Measurements from ENCODE around the gene BANP.
"Not testable (repeated sequence)": the region's sequence is repeated elsewhere in the genome, so short reads cannot be mapped to it uniquely, and the experiment has no call there.

Gene BANP

DNA sequence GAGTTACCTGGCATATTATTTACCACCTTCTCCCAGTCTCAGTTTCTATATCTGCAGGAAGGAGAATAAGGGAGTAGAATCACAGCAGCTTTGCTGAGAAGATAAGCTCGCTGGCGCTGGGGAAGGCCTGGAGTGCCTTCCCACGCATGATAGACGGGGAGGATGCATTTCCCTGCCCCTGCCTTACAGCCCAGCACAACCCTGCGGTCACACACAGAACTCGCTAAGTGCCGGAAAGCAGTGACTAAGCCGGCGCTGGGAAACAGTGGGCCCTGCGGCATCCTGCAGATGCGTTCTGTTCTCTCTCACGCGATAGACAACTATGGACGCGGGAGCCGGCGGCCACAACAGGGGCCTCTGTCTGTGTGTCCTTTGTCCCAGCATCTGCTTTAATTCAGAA lies 19.7 kb upstream of the BANP start:
- H3K4me3 ChIP-seq (ENCODE audit: low read length) = no peak overlapping the region
- DNase-seq (ENCODE audit: low read depth) = no peak
- TF ChIP-seq, protein P1, sequence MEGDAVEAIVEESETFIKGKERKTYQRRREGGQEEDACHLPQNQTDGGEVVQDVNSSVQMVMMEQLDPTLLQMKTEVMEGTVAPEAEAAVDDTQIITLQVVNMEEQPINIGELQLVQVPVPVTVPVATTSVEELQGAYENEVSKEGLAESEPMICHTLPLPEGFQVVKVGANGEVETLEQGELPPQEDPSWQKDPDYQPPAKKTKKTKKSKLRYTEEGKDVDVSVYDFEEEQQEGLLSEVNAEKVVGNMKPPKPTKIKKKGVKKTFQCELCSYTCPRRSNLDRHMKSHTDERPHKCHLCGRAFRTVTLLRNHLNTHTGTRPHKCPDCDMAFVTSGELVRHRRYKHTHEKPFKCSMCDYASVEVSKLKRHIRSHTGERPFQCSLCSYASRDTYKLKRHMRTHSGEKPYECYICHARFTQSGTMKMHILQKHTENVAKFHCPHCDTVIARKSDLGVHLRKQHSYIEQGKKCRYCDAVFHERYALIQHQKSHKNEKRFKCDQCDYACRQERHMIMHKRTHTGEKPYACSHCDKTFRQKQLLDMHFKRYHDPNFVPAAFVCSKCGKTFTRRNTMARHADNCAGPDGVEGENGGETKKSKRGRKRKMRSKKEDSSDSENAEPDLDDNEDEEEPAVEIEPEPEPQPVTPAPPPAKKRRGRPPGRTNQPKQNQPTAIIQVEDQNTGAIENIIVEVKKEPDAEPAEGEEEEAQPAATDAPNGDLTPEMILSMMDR (IDR thresholded peaks at IDR 0.05; ENCODE audit: insufficient read depth, low read depth, low read length, missing control alignments) = no peak

DNA sequence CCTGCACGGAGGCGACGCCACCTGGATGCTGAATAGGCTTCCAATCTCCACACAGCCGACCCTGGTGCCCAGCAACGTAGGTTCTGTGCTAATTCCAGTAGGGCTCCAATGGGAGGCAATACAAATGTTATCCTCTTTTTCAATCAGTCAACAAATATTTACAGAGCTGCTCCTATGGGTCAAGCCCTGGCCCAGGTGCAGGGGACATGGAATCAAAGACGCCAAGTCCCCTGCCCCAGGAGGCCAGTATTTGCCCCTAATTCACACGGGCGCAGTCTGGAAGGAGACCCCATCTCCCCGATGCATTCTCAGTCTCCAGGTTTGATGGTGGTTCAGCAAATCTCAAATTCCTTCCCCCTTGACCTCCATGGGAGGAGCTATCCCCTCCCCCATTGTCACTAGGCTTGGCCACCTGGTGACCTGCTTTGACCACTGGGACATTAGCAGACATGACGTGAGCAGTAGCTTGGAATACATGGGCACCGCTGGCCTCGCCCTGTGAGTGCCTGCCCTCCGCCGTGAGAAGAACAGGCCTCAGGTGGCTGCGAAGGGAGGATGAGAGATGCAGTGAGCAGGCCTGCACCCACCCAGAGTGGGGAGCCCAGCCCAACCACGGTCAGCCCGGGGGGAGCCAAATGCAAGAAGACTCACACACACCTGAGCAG lies 18.6 kb upstream of the BANP start:
- not testable (repeated sequence) for DNase-seq (ENCODE audit: low read depth); H3K4me3 ChIP-seq (ENCODE audit: low read length)

DNA sequence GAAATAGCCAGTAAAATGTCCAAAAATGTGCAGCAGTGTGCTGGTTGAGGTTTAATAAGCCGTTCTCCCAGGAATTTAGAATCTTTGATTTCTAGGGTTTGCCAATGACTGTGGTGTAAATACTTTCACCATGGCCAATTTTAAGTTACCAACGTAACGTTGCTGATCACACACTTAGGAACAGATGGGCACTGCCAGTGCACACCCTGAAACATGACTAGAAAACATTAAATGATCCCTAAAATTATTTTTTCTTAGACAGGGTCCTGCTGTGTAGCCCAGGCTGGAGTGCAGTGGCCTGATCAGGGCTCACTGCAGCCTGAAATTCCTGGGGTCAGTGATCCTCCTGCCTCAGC lies 18.1 kb upstream of the BANP start:
- H3K4me3 ChIP-seq (ENCODE audit: low read length) = no peak overlapping the region
- TF ChIP-seq, protein P1 (IDR thresholded peaks at IDR 0.05; ENCODE audit: insufficient read depth, low read depth, low read length, missing control alignments) = no peak
- no peak for DNase-seq (ENCODE audit: low read depth)

DNA sequence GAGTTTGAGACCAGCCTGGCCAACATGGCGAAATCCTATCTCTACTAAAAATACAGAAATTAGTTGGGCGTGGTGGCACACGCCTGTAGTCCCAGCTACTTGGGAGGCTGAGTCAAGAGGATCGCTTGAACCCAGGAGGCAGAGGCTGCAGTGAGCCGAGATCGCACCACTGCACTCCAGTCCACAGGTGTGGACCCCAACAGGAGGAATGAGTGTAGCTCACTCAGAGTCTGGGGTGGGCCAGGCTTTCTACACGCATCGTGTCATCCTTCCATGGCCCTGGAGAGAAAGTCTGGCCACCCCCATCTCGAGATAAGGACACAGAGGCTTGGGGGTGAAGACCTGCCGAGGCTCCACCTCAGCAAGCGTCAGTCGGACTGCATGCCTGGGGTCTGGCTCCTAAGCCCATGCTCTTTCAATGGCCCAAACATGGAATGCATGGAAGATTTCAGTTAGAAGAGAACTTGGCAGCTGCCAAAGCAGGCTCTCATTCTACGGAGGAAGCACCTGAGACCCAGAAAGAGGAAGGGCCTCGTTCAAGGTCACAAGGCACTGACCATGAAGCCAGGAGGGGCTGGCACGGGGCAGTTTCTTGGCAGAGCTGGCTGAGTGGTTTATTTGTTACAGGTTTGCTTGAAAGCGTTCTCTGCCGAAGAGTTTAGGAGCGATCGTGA lies 16.3 kb upstream of the BANP start:
- H3K4me3 ChIP-seq (ENCODE audit: low read length); DNase-seq (ENCODE audit: low read depth): not testable (repeated sequence)

DNA sequence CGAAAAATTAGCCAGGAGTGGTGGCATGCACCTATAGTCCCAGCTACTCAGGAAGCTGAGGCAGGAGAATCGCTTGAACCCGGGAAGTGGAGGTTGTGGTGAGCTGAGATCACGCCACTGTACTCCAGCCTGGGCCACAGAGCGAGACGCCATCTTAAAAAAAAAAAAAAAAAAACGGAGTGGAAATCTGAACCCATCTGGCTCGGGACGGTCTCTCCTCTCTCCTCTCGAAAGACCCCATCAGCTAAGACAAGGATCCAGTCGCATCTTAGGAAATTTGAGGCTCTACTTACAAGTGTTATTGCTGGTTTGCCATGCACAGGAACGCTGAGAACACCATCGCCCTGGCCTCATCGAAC lies 15.2 kb upstream of the BANP start:
- DNase-seq (ENCODE audit: low read depth); H3K4me3 ChIP-seq (ENCODE audit: low read length): not testable (repeated sequence)

DNA sequence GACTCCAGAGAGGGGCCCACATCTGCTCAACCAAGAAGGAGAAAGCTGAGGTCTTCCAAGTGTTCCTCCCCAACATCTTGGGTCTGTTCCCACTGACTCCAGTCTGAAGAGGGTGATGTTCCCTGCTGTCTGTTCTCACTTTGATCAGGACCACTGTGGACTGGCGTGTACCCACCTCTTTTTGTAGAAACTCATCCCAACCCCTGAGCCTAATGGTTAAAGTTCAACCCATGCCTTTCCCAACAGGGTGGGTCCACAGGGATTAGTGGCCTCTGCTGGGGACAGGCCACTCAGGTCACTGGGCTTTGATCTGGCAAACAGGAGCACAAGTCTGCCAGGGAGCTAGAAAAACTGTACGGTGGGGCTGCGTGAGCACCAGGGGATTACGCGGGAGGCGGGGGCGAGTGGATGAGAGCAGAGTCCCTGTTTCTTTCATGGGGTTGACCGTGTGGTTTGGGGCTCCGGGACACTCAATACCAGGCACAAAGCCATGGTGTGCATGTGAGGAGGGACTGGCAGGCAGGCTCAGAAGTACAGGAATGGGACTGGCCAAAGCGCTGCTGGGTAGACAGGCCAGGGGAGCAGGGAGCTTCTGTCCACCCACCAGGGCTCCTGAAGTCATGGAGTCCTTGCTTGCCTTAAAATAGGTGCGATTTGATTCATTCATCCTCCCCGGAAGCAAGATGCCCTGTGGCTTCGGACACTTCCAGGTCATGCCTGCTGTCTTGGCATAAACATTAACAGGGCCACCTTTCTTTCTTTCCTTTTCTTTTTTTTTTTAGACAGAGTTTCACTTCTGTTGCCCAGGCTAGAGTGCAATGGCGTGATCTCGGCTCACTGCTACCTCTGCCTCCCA lies 14.6 kb upstream of the BANP start, which contains the start of gene CA5A:
Gene CA5A, minus strand, starts transcription at position 155 of the 856 bp plus-strand sequence. Its CDS starts 79 bp downstream, at position 76.
- TF ChIP-seq, protein P1 (IDR thresholded peaks at IDR 0.05; ENCODE audit: insufficient read depth, low read depth, low read length, missing control alignments) = no peak
- no peak within 1 kb of the TSS for H3K4me3 ChIP-seq (ENCODE audit: low read length)
- no peak for DNase-seq (ENCODE audit: low read depth)

DNA sequence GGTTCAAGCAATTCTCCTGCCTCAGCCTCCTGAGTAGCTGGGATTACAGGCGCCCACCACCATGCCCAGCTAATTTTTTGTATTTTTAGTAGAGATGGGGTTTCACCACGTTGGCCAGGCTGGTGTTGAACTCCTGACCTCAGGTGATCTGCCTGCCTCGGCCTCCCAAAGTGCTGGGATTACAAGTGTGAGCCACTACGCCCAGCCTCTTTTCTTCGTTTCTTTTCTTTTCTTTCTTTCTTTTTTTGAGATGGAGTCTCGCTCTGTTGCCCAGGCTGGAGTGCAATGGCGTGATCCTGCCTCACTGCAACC lies 14.0 kb upstream of the BANP start:
- not testable (repeated sequence) for DNase-seq (ENCODE audit: low read depth); H3K4me3 ChIP-seq (ENCODE audit: low read length)

DNA sequence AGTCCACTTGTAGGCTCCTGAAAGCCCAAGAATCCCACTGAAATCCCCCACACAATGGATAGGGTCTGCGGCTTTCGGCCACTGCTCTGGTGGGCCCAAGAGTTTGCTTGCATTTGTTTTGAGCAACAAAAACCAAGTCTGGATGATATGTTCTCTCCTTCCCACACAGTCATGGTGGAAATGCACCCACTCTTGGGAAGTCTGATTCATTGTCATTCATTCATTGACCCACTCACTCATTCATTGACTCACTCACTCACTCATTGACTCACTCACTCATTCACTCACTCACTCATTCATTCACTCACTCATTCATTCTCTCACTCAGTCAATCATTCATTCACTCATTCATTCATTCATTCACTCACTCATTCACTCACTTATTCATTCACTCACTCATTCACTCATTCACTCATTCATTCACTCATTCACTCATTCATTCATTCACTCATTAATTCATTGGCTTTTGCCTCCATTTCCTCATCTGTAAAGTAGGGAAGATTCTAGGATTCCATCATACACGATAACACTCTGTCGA lies 12.8 kb upstream of the BANP start:
- TF ChIP-seq, protein P1 (IDR thresholded peaks at IDR 0.05; ENCODE audit: insufficient read depth, low read depth, low read length, missing control alignments) = no peak
- H3K4me3 ChIP-seq (ENCODE audit: low read length) = no peak overlapping the region
- DNase-seq (ENCODE audit: low read depth) = no peak
